ENCODE data around the gene CFAP107. TPM values are rescaled to one million over a fixed set of nuclear protein-coding genes. Genes with fewer than 3 reads are reported as not detected.

CFAP107 gene
- total RNA-seq, 1 experiment from 2014 or later = not detected

- ATAC-seq (no peak), DNase-seq (ENCODE audit: low read depth, low spot score) (no peak)
- Histone ChIP-seq H3K4me3 (ENCODE audit: low read depth in 2 of 2, low read length in 2 of 2) (no peak within 1 kb of the TSS), H3K9me3 (ENCODE audit: control insufficient read depth, insufficient read depth, low read depth, low read length) (no peaks in the 10 kb centered on the region), H3K36me3 (ENCODE audit: control insufficient read depth, insufficient read depth, low read length) (no peaks in the 10 kb centered on the region), H3K27me3 (ENCODE audit: control insufficient read depth, insufficient read depth, low read length) (peaks cover 2% of the 10 kb centered on the region; the same call in 1 of the 2 replicates), H3K4me1 (ENCODE audit: control insufficient read depth, insufficient read depth, low read length) (no peaks in the 10 kb centered on the region), H3K27ac (ENCODE audit: low read length) (no peak within 1 kb of the TSS)
- no TSS peak for BruUV-seq (replicated peaks)
- TF ChIP-seq REST (IDR thresholded peaks at IDR 0.05; ENCODE audit: insufficient read depth in 1 of 2, low read depth in 2 of 2, low read length in 1 of 2) = no peak
- intact Hi-C loops (cut with micrococcal nuclease; ENCODE audit: unreplicated experiment) = no loop called here
- ChIA-PET POLR2A (no interaction called here), CTCF (no interaction called here)
- in situ Hi-C loops (cut with HindIII; ENCODE audit: low pct_unique_long_range_greater_than_20kb, low sequenced_read_pairs) = no loop called here
Observed at GRCh38 chr1:12715896-12716437, 30.0 kb upstream of the CFAP107 start, which contains the start of gene AADACL3. AADACL3 (plus strand) TSS chr1:12716110; CDS start chr1:12716177, 67 bp downstream.

- POLR2A ChIA-PET = no interaction called here
- no peak for DNase-seq (ENCODE audit: low read depth, low spot score)
- in situ Hi-C loops (cut with HindIII; ENCODE audit: low pct_unique_long_range_greater_than_20kb, low sequenced_read_pairs) (no loop called here), intact Hi-C loops (cut with micrococcal nuclease; ENCODE audit: unreplicated experiment) (no loop called here)
- no peaks in the 10 kb centered on the region for H3K4me1 ChIP-seq (ENCODE audit: control insufficient read depth, insufficient read depth, low read length)
- H3K36me3 ChIP-seq (ENCODE audit: control insufficient read depth, insufficient read depth, low read length) = no peaks in the 10 kb centered on the region
- no peak overlapping the region for H3K27ac ChIP-seq (ENCODE audit: low read length)
- H3K4me3 ChIP-seq (ENCODE audit: low read depth in 2 of 2, low read length in 2 of 2) = no peak overlapping the region
- no peaks in the 10 kb centered on the region for H3K9me3 ChIP-seq (ENCODE audit: control insufficient read depth, insufficient read depth, low read depth, low read length)
- H3K27me3 ChIP-seq (ENCODE audit: control insufficient read depth, insufficient read depth, low read length) = no peaks in the 10 kb centered on the region; the same call in 1 of the 2 replicates
- CTCF ChIA-PET = interaction anchor here (0.6 kb wide), 1 partner anchor 91 kb away, joined by 3 read pairs; no protein-coding TSS in a partner anchor
- ATAC-seq = no peak
- no TSS peak for BruUV-seq (replicated peaks)
- TF ChIP-seq CTCF (IDR thresholded peaks at IDR 0.05) (no peak), POLR2AphosphoS5 (IDR thresholded peaks at IDR 0.05; ENCODE audit: low read depth, low read length) (no peak), TCF7L2 (IDR thresholded peaks at IDR 0.05; ENCODE audit: low read depth, low read length) (no peak), REST (IDR thresholded peaks at IDR 0.05; ENCODE audit: insufficient read depth in 1 of 2, low read depth in 2 of 2, low read length in 1 of 2) (no peak), SIN3A (IDR thresholded peaks at IDR 0.05; ENCODE audit: borderline replicate concordance, insufficient read depth, low read depth, low read length) (no peak)
Observed at GRCh38 chr1:12717301-12717838, 28.6 kb upstream of the CFAP107 start.

All from Panc1 (cell line).